ENCODE results near the gene TRABD.

- TF ChIP-seq POLR2A (IDR thresholded peaks at IDR 0.05; ENCODE audit: low read length) (no peak), GATA1 (IDR thresholded peaks at IDR 0.05; ENCODE audit: low read depth, low read length) (no peak)
Measured at GRCh38 chr22:50227579-50228215, 42.0 kb downstream of the TRABD start.

Data from erythroblast (primary cell).